Hepatocyte (in vitro differentiated cells): Measurements from ENCODE around the gene MYL7. TPM values are rescaled to one million over a fixed set of nuclear protein-coding genes. Genes with fewer than 3 reads are reported as not detected.

Source experiments
- DNase-seq: peaks from one replicate; pipeline ENCODE4 v3.0.0-alpha.2; 2016; ENCODE audit warnings: low spot score
- H2AFZ ChIP-seq: fragments of 200-600 bp; sonication (generic); 2 replicates; pipeline ENCODE4 v1.6.0; 2016; ENCODE audit warnings: antibody characterized with exemption, mild to moderate bottlenecking
- H3K27ac ChIP-seq: fragments of 200-600 bp; sonication (generic); 2 replicates; pipeline ENCODE4 v1.5.1; 2016; ENCODE audit warnings: mild to moderate bottlenecking
- H3K27me3 ChIP-seq: fragments of 200-600 bp; sonication (generic); 2 replicates; pipeline ENCODE4 v1.6.1; 2016
- H3K36me3 ChIP-seq: fragments of 200-600 bp; sonication (generic); replicated peaks from 2 replicates; pipeline ENCODE4 v1.5.1; 2016; ENCODE audit warnings: low read depth; ENCODE audit not compliant: insufficient read depth
- H3K4me1 ChIP-seq: fragments of 200-600 bp; sonication (generic); 2 replicates; pipeline ENCODE4 v1.5.1; 2016; ENCODE audit warnings: mild to moderate bottlenecking, moderate library complexity; ENCODE audit not compliant: insufficient read depth
- H3K4me2 ChIP-seq: fragments of 200-600 bp; sonication (generic); 2 replicates; pipeline ENCODE4 v1.6.0; 2016
- H3K4me3 ChIP-seq: fragments of 200-600 bp; sonication (generic); 2 replicates; pipeline ENCODE4 v1.5.1; 2016; ENCODE audit warnings: mild to moderate bottlenecking
- H3K79me2 ChIP-seq: fragments of 200-600 bp; sonication (generic); 2 replicates; pipeline ENCODE4 v1.6.0; 2017; ENCODE audit warnings: mild to moderate bottlenecking
- H3K9me2 ChIP-seq: fragments of 200-600 bp; sonication (generic); replicated peaks from 2 replicates; pipeline ENCODE4 v1.6.0; 2017; ENCODE audit warnings: mild to moderate bottlenecking; ENCODE audit not compliant: insufficient read depth
- H3K9me3 ChIP-seq: fragments of 200-600 bp; sonication (generic); 2 replicates; pipeline ENCODE4 v1.5.1; 2016; ENCODE audit warnings: low read depth, mild to moderate bottlenecking
- H4K20me1 ChIP-seq: fragments of 200-600 bp; sonication (generic); 2 replicates; pipeline ENCODE4 v1.6.0; 2016; ENCODE audit warnings: mild to moderate bottlenecking; ENCODE audit not compliant: insufficient read depth, poor library complexity, severe bottlenecking
- EZH2 ChIP-seq: fragments of 200-600 bp; sonication (generic); IDR thresholded peaks from 2 replicates; pipeline ENCODE4 v1.6.1; 2016; ENCODE audit warnings: antibody characterized with exemption, mild to moderate bottlenecking, borderline replicate concordance
- EZH2phosphoT487 ChIP-seq: fragments of 200-600 bp; sonication (generic); IDR thresholded peaks from one replicate; pipeline ENCODE4 v1.6.1; 2018; ENCODE audit warnings: antibody characterized with exemption, mild to moderate bottlenecking, low read depth, moderate library complexity; ENCODE audit not compliant: unreplicated experiment, severe bottlenecking
- WGBS: methylation state at CpG from one replicate; pipeline ENCODE4 v1.1.6; 2016; ENCODE audit warnings: low lambda C conversion rate; ENCODE audit errors: missing lambda C conversion rate; 5-methylcytosine and 5-hydroxymethylcytosine counted together
- polyA plus RNA-seq: library from polyadenylated mRNA; unstranded; fragments of >200 nt; fragmentation: Nextera tagmentation; extraction: Ambion mirVana; gene quantifications from 2 replicates; pipeline ENCODE4 v1.2.1, GENCODE V29; 2016
- total RNA-seq: library from RNA; depleted of rRNA; stranded (reverse); fragments of >200 nt; gene quantifications from 2 replicates; pipeline ENCODE4 v1.2.3, GENCODE V29; 2014
- TF ChIP-seq, protein P1 (sequence below): fragments of 200-600 bp; sonication (generic); IDR thresholded peaks from 2 replicates; pipeline ENCODE4 v1.5.1; 2016; ENCODE audit warnings: antibody characterized with exemption, mild to moderate bottlenecking; ENCODE audit not compliant: poor library complexity

Gene MYL7
- total and polyA plus RNA-seq, 2 experiments from 2014 or later = 5.2 to 8.9 TPM

DNA sequence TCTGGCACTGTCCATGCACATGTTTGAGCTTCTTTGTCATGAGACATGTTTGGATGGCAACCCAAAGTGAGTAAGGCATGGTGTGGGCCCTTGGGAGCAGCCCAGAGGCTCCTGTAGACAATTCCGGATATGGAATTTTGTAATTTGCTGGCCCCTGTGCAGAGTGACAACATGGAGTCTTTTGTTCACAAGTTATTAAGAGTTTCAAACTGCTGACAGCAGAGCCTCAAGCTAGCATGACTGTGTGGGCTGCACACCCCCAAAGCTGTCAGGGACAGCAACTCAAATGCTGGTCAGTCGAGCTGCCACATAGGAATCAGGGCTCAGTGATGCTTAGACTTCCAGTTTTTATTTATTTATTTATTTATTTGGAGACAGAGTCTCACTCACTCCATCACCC is 7.0 kb upstream of the MYL7 start:
- no peak overlapping the region for H3K4me2 ChIP-seq
- no peaks in the 10 kb centered on the region for H3K36me3 ChIP-seq
- H3K27me3 ChIP-seq = peaks cover 22% of the 10 kb centered on the region
- H3K4me1 ChIP-seq = peaks cover 9% of the 10 kb centered on the region
- no peaks in the 10 kb centered on the region for H3K9me3 ChIP-seq
- no peaks in the 10 kb centered on the region for H4K20me1 ChIP-seq
- no peak overlapping the region for H3K27ac ChIP-seq
- no peak for DNase-seq
- no peak overlapping the region for H2AFZ ChIP-seq
- no peaks in the 10 kb centered on the region for H3K9me2 ChIP-seq
- WGBS = 84% methylated on average over 2 of the region's 2 CpGs
- no peaks in the 10 kb centered on the region for H3K79me2 ChIP-seq
- no peak overlapping the region for H3K4me3 ChIP-seq
- TF ChIP-seq EZH2phosphoT487 (no peak), EZH2 (no peak)
- TF ChIP-seq, protein P1, sequence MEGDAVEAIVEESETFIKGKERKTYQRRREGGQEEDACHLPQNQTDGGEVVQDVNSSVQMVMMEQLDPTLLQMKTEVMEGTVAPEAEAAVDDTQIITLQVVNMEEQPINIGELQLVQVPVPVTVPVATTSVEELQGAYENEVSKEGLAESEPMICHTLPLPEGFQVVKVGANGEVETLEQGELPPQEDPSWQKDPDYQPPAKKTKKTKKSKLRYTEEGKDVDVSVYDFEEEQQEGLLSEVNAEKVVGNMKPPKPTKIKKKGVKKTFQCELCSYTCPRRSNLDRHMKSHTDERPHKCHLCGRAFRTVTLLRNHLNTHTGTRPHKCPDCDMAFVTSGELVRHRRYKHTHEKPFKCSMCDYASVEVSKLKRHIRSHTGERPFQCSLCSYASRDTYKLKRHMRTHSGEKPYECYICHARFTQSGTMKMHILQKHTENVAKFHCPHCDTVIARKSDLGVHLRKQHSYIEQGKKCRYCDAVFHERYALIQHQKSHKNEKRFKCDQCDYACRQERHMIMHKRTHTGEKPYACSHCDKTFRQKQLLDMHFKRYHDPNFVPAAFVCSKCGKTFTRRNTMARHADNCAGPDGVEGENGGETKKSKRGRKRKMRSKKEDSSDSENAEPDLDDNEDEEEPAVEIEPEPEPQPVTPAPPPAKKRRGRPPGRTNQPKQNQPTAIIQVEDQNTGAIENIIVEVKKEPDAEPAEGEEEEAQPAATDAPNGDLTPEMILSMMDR = no peak

DNA sequence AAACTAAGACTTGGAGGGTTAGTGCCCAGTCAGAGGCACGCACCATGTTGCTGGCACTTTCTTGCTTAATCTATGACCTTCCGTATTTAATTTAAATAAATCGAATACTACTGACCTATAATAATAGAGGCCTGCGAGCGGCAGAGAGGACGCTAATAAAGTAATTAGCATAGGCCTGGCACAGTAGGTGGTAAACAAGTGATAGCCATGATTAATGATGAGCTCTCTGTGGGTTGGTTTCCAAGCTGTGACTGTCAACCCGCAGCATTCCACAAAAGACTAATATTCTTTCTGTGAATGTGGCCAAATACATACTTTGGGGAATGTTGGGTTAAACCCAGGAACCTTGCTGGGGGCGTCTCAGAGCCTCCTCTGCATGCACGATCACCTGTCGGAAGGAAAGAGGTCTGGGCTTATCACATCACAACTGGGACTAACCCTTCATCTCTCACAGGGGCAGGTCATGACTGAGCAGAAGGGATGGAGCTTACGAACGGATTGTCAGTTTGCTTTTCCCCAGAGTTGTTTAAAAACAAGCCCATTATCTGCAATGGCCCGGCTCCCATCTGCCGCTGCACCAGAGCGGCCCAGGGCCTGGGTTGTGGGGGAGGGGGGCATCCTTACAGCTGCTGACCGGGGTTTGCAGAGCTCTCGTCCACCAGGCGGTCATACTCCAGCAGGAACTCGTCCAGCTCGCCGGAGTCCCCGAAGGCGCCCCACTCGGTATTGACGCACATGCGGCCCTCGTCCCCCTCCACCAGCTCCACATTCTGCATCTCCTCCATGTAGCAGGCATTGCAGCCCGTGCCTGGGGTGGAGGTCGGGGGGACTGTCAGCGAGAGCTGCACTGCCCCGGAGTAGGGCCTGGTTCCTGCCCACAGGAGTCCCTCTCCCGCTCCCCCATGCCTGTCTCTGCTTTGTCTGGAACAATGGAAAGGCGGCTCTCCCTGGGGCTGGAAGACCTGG is 6.2 kb upstream of the MYL7 start:
- no peak for TF ChIP-seq EZH2phosphoT487
- no peak for TF ChIP-seq EZH2
- TF ChIP-seq, protein P1 = no peak
- no peaks in the 10 kb centered on the region for H3K9me2 ChIP-seq
- H4K20me1 ChIP-seq = no peaks in the 10 kb centered on the region
- H3K79me2 ChIP-seq = no peaks in the 10 kb centered on the region
- no peaks in the 10 kb centered on the region for H3K9me3 ChIP-seq
- peak overlapping the region; percentile 20 for H3K27ac ChIP-seq
- peaks cover 9% of the 10 kb centered on the region for H3K4me1 ChIP-seq
- no peak overlapping the region for H2AFZ ChIP-seq
- no peaks in the 10 kb centered on the region for H3K36me3 ChIP-seq
- no peak overlapping the region for H3K4me3 ChIP-seq
- H3K27me3 ChIP-seq = peaks cover 22% of the 10 kb centered on the region
- peak; percentile 54 for DNase-seq
- 54% methylated on average over 33 of the region's 33 CpGs for WGBS
- peak overlapping the region; percentile 41 for H3K4me2 ChIP-seq

DNA sequence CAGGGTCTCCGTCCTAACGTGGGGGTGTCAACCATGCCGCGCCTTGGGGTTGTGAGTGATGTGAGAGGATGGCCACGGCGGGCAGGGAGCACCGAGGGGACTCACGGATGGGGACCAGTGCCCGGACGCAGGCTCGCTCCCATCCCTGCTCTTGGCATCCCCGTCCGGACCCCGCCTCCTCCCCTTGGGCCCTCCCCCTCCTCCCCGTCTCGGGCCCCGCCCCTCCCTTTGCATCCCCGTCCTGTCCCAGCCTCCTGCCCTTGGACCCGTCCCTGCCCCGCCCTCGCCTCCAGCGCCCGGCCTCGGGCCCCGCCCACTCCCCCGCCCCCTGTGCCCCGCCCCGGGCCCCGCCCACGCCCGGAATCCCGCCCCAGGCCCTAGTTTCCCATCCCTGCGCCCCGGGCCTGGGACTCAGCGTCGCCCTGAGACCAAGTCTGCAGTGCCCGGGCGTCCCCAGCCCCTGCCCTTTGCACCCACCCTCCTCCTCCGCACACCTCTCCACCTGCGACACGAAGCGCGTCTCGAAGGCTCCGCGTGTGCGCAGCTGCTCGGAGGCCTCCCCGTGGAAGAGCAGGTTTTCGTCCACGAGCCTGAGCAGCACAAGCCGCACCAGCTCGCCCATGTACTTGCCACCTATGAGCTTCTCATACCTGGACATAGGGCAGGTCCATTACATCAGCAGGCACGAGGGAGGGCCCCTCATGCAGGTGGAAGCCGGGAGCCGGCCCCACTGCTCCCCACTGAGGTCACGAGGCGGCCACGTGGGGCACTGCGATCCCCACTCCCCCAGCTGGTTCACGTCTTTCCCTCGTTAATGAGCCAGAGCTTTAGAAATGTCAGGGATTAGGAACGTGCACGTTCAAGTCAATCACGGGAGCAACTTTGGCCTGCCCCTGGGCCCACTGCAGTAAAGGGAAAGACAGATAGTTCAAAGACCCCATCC is 5.1 kb upstream of the MYL7 start:
- TF ChIP-seq EZH2 = no peak
- TF ChIP-seq EZH2phosphoT487 = no peak
- TF ChIP-seq, protein P1 = no peak
- WGBS = 34% methylated on average over 39 of the region's 65 CpGs
- Histone ChIP-seq H3K4me1 (peaks cover 9% of the 10 kb centered on the region), H3K27ac (no peak overlapping the region), H4K20me1 (no peaks in the 10 kb centered on the region), H3K9me3 (no peaks in the 10 kb centered on the region), H3K4me3 (no peak overlapping the region), H3K9me2 (no peaks in the 10 kb centered on the region), H3K79me2 (no peaks in the 10 kb centered on the region), H2AFZ (peak overlapping the region; percentile 76), H3K4me2 (peak overlapping the region; percentile 86), H3K36me3 (no peaks in the 10 kb centered on the region), H3K27me3 (peaks cover 22% of the 10 kb centered on the region)
- DNase-seq = peak; percentile 79
